Breast epithelium (tissue), 3 donors: ENCODE measurements around the gene TGM3.

ENCODE experiments used
- CTCF ChIP-seq, 3 donors: fragments of 450-650 bp; IDR thresholded peaks; one replicate each; pipeline ENCODE4 v1.5.1; 2016 to 2017; ENCODE audit warnings: antibody characterized with exemption in 3 of 3, mild to moderate bottlenecking in 3 of 3, moderate library complexity in 3 of 3
- POLR2AphosphoS5 ChIP-seq, 3 donors: sonication (generic); formaldehyde crosslinking; IDR thresholded peaks; one replicate each; pipeline ENCODE4 v1.6.1; 2017; ENCODE audit warnings: antibody characterized with exemption in 3 of 3

DNA sequence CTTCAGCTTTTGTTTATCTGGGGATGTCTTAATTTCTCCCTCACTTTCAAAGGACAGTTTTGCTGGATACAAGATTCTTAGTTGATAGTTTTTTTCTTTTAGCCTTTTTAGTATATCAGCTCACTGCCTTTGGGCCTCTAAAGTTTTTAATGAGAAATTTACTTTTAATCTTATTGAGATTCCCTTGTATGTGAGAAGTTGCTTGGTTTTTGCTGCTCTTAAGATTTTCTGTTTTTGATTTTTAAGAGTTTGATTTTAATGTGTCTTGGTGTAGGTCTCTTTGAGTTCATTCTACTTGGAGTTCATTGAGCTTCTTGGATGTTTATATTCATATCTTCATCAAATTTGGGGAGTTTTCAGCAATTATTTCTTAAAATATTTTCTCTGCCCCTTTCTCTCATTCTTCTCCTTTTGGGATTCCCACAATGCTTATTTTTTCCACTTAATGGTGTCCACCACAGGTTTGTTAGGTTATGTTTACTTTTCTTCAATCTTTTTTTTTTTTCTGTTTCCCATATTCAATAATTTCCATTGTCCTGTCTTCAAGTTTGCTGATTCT is 65.3 kb downstream of the TGM3 start:
- TF ChIP-seq CTCF (IDR thresholded peaks at IDR 0.05) (no peak), POLR2AphosphoS5 (IDR thresholded peaks at IDR 0.05) (no peak)
